Peyer's patch (tissue), 4 donors: Measurements from ENCODE around the gene PHC2. TPM values are rescaled to one million over a fixed set of nuclear protein-coding genes. Genes with fewer than 3 reads are reported as not detected.

ENCODE experiments used
- DNase-seq, 3 donors: peaks; one replicate each; pipeline ENCODE4 v3.0.0-alpha.2; 2017 to 2019
- H3K27ac ChIP-seq, 4 donors: fragments of 200-600 bp; sonication (generic); one replicate each; pipeline ENCODE4 v1.5.1; 2016 to 2019
- H3K27me3 ChIP-seq, 2 donors: fragments of 200-600 bp; sonication (generic); one replicate each; pipeline ENCODE4 v1.5.1; 2019
- H3K36me3 ChIP-seq, 3 donors: fragments of 200-600 bp; sonication (generic); one replicate each; pipeline ENCODE4 v1.5.1; 2016 to 2019
- H3K4me1 ChIP-seq, 4 donors: fragments of 200-600 bp; sonication (generic); one replicate each; pipeline ENCODE4 v1.5.1; 2016 to 2019
- H3K4me3 ChIP-seq, 4 donors: fragments of 200-600 bp; sonication (generic); 1 replicate in 3 of 4; 2 replicates in 1 of 4; pipeline ENCODE4 v1.5.1; 2016 to 2019; ENCODE audit warnings: mild to moderate bottlenecking in 1 of 4
- H3K9me3 ChIP-seq, 4 donors: fragments of 200-600 bp; sonication (generic); one replicate each; pipeline ENCODE4 v1.5.1; 2016 to 2019; ENCODE audit warnings: mild to moderate bottlenecking in 1 of 4
- POLR2A ChIP-seq, 2 donors: fragments of 450-650 bp; IDR thresholded peaks; one replicate each; pipeline ENCODE4 v1.5.1; 2017; ENCODE audit warnings: antibody characterized with exemption in 2 of 2, mild to moderate bottlenecking in 2 of 2, moderate library complexity in 2 of 2
- total RNA-seq, 4 donors: library from RNA; depleted of rRNA; stranded (reverse); fragments of >200 nt; gene quantifications; one replicate each; pipeline ENCODE4 v1.1.0, GENCODE V29; 2016
- TF ChIP-seq, protein P1 (sequence below), 6 experiments: fragments of 450-650 bp in 4 of 6; fragments of 200-600 bp in 2 of 6; sonication (generic) in 1 of 6; IDR thresholded peaks; one replicate each; pipeline ENCODE4 v1.5.1; 2017 to 2019; ENCODE audit warnings: antibody characterized with exemption in 6 of 6, mild to moderate bottlenecking in 3 of 6, moderate library complexity in 1 of 6

Gene PHC2
- total RNA-seq, 4 donors from 2014 or later: 50.3 to 71.1 (median 65.9) TPM

DNA sequence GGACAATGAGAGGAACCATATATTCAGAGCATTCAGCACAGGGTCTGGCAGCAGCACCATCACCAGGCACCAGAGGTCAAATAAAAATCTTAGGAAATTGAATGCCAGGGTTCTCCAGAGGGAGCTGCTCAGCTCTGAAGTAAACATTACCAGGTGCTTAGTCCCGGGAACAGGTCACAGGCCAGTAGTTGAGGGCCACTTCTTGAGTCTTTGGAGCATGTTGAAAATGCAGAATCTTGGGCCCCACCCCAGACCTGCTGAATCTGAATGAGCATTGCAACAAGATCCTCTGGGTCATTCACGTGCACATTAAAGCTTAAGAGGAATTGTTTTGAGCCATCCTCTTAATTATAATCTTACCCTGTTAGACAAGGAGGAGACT, 33.8 kb downstream of the PHC2 start:
- Histone ChIP-seq H3K27ac (no peak overlapping the region), H3K4me3 (no peak overlapping the region), H3K27me3 (no peaks in the 10 kb centered on the region), H3K4me1 (no peaks in the 10 kb centered on the region), H3K9me3 (no peaks in the 10 kb centered on the region), H3K36me3 (no peaks in the 10 kb centered on the region)
- TF ChIP-seq, protein P1, sequence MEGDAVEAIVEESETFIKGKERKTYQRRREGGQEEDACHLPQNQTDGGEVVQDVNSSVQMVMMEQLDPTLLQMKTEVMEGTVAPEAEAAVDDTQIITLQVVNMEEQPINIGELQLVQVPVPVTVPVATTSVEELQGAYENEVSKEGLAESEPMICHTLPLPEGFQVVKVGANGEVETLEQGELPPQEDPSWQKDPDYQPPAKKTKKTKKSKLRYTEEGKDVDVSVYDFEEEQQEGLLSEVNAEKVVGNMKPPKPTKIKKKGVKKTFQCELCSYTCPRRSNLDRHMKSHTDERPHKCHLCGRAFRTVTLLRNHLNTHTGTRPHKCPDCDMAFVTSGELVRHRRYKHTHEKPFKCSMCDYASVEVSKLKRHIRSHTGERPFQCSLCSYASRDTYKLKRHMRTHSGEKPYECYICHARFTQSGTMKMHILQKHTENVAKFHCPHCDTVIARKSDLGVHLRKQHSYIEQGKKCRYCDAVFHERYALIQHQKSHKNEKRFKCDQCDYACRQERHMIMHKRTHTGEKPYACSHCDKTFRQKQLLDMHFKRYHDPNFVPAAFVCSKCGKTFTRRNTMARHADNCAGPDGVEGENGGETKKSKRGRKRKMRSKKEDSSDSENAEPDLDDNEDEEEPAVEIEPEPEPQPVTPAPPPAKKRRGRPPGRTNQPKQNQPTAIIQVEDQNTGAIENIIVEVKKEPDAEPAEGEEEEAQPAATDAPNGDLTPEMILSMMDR (IDR thresholded peaks at IDR 0.05): no peak
- no peak for TF ChIP-seq POLR2A (IDR thresholded peaks at IDR 0.05)
- DNase-seq: no peak

DNA sequence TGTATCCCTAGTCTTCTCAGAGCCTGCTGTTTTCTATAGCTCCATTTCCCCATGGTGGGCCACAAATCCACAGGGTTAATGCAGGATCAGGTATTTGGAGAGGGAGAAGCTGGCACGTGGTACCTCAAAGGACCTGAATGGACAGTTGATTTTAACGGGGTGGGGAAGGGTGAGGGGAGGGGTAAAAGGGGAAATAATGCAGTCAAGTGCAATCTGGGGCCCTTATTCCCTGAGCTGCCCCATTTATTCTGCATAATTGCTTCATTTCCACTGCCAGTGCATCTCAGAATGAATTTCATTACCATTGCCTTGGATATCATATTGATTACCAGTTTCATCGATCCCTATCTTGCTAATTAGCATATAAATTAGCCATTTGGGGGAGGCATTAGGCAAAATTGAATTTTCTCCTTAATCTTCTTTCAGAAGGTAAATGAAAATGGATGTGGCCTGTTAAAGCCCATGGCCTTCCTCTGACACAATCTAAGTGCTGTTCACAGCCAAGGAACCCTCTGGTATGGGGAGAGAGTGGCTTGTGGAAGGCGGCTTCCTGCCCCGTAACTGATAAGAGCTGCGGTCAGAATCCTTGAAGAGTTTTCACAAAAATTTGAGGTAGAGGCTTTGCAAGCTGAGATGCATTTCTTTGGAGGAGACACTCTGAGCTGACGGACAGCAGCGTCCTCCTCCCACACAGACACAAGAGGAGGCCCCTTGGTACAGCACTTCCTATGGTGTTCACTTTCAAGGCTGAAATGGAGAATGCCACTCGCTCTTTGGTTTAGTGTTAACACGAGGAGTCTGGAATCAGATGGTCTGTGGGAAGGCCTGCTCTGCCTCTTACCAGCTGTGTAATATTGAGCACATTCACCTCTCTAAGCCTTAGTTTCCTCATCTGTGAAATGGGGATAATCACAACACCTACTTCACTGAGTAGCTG, 34.4 kb downstream of the PHC2 start:
- H3K9me3 ChIP-seq: no peaks in the 10 kb centered on the region
- no peaks in the 10 kb centered on the region for H3K27me3 ChIP-seq
- H3K36me3 ChIP-seq: no peaks in the 10 kb centered on the region
- TF ChIP-seq, protein P1 (IDR thresholded peaks at IDR 0.05): no peak
- TF ChIP-seq POLR2A (IDR thresholded peaks at IDR 0.05): no peak
- no peaks in the 10 kb centered on the region for H3K4me1 ChIP-seq
- H3K27ac ChIP-seq: no peak overlapping the region
- H3K4me3 ChIP-seq: no peak overlapping the region
- DNase-seq: no peak

DNA sequence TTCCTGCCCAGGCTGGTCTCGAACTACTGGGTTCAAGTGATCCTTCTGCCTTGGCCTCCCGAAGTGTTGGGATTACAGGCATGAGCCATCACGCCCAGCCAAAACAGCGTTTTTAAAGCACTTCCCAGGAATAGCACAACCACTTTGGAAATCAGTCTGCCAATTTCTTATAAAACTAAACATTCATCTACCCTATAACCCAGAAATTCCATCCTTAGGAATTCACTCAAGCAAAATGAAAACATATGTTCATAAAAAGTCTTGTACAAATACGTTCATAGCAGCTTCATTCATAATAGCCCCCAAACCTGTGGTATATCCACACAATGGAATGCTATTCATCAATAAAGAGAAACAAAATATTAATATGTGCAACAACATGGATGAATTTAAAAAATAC, 36.1 kb downstream of the PHC2 start:
- no peak for DNase-seq
- Histone ChIP-seq H3K4me1 (no peaks in the 10 kb centered on the region), H3K4me3 (no peak overlapping the region), H3K36me3 (no peaks in the 10 kb centered on the region), H3K27ac (no peak overlapping the region), H3K9me3 (no peaks in the 10 kb centered on the region), H3K27me3 (no peaks in the 10 kb centered on the region)
- TF ChIP-seq POLR2A (IDR thresholded peaks at IDR 0.05): no peak
- TF ChIP-seq, protein P1 (IDR thresholded peaks at IDR 0.05): no peak

DNA sequence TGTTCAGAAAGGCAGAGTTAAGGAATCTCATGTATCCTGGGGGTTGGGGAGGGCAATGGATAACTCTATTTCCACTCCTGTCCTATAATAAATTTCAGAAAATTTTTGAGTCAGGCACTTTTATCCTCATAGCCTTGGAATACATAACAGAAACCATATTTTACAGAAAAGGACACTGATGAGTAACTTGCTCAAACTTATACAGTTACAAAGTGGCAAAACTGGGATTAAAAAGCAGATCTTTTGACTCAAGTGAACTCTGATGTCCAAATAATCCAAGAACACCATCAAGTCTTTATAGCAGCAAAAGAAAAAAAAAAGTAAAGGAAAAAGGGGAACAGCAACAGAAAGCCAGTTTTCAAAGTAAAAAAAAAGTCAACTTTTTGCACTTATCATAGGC, 36.9 kb downstream of the PHC2 start:
- H3K4me1 ChIP-seq: peaks cover 0 to 6% (median 0%) of the 10 kb centered on the region in 4 donors
- DNase-seq: no peak
- no peak overlapping the region for H3K27ac ChIP-seq
- TF ChIP-seq POLR2A (IDR thresholded peaks at IDR 0.05): no peak
- TF ChIP-seq, protein P1 (IDR thresholded peaks at IDR 0.05): no peak
- H3K27me3 ChIP-seq: no peaks in the 10 kb centered on the region
- H3K9me3 ChIP-seq: no peaks in the 10 kb centered on the region
- no peaks in the 10 kb centered on the region for H3K36me3 ChIP-seq
- no peak overlapping the region for H3K4me3 ChIP-seq

DNA sequence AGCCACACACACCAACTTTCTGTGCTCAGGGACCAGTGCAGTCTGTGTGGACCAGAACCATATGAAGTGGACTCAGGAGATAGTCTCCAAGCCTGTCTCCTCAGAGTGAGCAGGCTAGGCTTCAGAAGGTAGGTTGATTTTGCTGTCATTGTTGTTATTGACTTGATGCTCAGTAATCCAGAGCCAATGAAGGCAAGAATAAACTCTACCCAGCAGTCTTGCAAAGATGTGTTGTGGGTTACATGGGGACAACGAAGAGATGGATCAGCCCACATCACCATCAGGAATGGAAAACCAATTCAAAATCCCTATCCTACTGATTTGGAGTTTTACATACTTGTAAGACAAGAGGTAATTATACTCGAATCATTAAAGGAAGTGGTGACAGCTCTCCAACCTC, 37.4 kb downstream of the PHC2 start:
- Histone ChIP-seq H3K27ac (no peak overlapping the region), H3K9me3 (no peaks in the 10 kb centered on the region), H3K36me3 (no peaks in the 10 kb centered on the region), H3K27me3 (no peaks in the 10 kb centered on the region), H3K4me1 (peaks cover 0 to 7% (median 0%) of the 10 kb centered on the region in 4 donors), H3K4me3 (no peak overlapping the region)
- no peak for DNase-seq
- TF ChIP-seq, protein P1 (IDR thresholded peaks at IDR 0.05): no peak
